PFSK-1 (cell line): ENCODE data around the gene GSS.

Experiments
- FOXP2 ChIP-seq: optimal IDR thresholded peaks from 2 replicates; pipeline ENCODE3; 2011; ENCODE audit warnings: borderline replicate concordance, control low read depth, inconsistent platforms; ENCODE audit not compliant: insufficient read depth; ENCODE audit errors: extremely low read length, extremely low read depth
- POLR2AphosphoS5 ChIP-seq: IDR thresholded peaks from 2 replicates; pipeline ENCODE4 v1.6.1; 2012; ENCODE audit warnings: low read depth, mild to moderate bottlenecking, control low read depth, low read length, moderate library complexity
- SIN3A ChIP-seq: IDR thresholded peaks from 2 replicates; pipeline ENCODE4 v1.6.1; 2012; ENCODE audit warnings: mild to moderate bottlenecking, low read length, moderate library complexity, borderline replicate concordance; ENCODE audit not compliant: insufficient read depth
- TAF1 ChIP-seq: IDR thresholded peaks from 2 replicates; pipeline ENCODE4 v1.6.1; 2012; ENCODE audit warnings: low read length, control low read depth, borderline replicate concordance; ENCODE audit not compliant: insufficient read depth

- TF ChIP-seq FOXP2: no peak
- TF ChIP-seq POLR2AphosphoS5: no peak
- no peak for TF ChIP-seq SIN3A
- TF ChIP-seq TAF1: no peak
Observed at GRCh38 chr20:34883809-34884208, 71.8 kb downstream of the GSS start.
